HepG2 (cell line): ENCODE data around the gene CAMK2A. TPM values are rescaled to one million over a fixed set of nuclear protein-coding genes. Genes with fewer than 3 reads are reported as not detected.

Experiments
- ATAC-seq: fragments of 200-7000 bp; cut with Tn5 transposase; 3 replicates; pipeline ENCODE4 v1.9.1; 2020; ENCODE audit warnings: mild to moderate bottlenecking, moderate library complexity
- BruUV-seq: library from RNA; stranded (reverse); fragments of 400-500 nt; replicated peaks from 2 replicates; lab custom pipeline; 2021; lab: Mats Ljungman, UMichigan
- CTCF ChIA-PET: fragments of 300-600 bp; formaldehyde crosslinking; extraction: SDS; loops from one replicate; lab custom pipeline; 2021; ENCODE audit warnings: low total read pairs, inconsistent platforms, low intra/inter-chr PET ratio; lab: Yijun Ruan, JAX
- POLR2A ChIA-PET: fragments of 350-600 bp; sonication (Branson Sonifier 250); formaldehyde crosslinking; loops from one replicate; lab custom pipeline; 2020; ENCODE audit warnings: antibody characterized with exemption, inconsistent platforms; lab: Yijun Ruan, JAX
- DNase-seq: peaks from one replicate; pipeline ENCODE4 v3.0.0-alpha.2; 2015; ENCODE audit warnings: low spot score
- FAIRE-seq: peaks from 3 replicates; lab custom pipeline; 2011; peaks lifted over from hg19 to GRCh38; lab: Jason Lieb, UNC
- H2AFZ ChIP-seq: one replicate; pipeline ENCODE4 v1.6.1; 2011; ENCODE audit warnings: low read length, inconsistent platforms
- H3K27ac ChIP-seq: fragments of 300-600 bp; 3 replicates; pipeline ENCODE4 v1.8.0; 2011; ENCODE audit warnings: mixed run types, mild to moderate bottlenecking, mixed read lengths, low read length, inconsistent platforms; ENCODE audit not compliant: insufficient read depth; ENCODE audit errors: extremely low read length
- H3K27me3 ChIP-seq, 2 experiments: fragments of 200-600 bp in 1 of 2; 2 replicates in 1 of 2; 3 replicates in 1 of 2; pipeline versions ENCODE4 v1.6.0 to v1.8.0; 2011; ENCODE audit warnings: low read length in 2 of 2, mild to moderate bottlenecking in 2 of 2, moderate library complexity in 2 of 2, inconsistent platforms in 1 of 2; ENCODE audit not compliant: insufficient read depth in 2 of 2, control insufficient read depth in 1 of 2
- H3K36me3 ChIP-seq, 2 experiments: fragments of 200-600 bp in 1 of 2; replicated peaks in 1 of 2; 2 replicates in 1 of 2; 3 replicates in 1 of 2; pipeline versions ENCODE4 v1.5.1 to v1.8.0; 2011; ENCODE audit warnings: low read length in 2 of 2, inconsistent platforms in 1 of 2; ENCODE audit not compliant: insufficient read depth in 2 of 2, control insufficient read depth in 1 of 2
- H3K4me1 ChIP-seq: 2 replicates; pipeline ENCODE4 v1.5.1; 2012; ENCODE audit warnings: low read length, inconsistent platforms; ENCODE audit not compliant: insufficient read depth
- H3K4me2 ChIP-seq: 2 replicates; pipeline ENCODE4 v1.6.0; 2011; ENCODE audit warnings: low read depth, low read length, inconsistent platforms
- H3K4me3 ChIP-seq, 3 experiments: fragments of 200-600 bp in 1 of 3; sonication (generic), shearing (Covaris generic) in 1 of 3; replicated peaks in 1 of 3; 2 replicates each; pipeline ENCODE4 v1.5.1; 2011 to 2016; ENCODE audit warnings: low read length in 3 of 3, inconsistent platforms in 2 of 3, low read depth in 2 of 3, mild to moderate bottlenecking in 2 of 3, control low read depth in 1 of 3, mixed read lengths in 1 of 3; ENCODE audit not compliant: insufficient read depth in 1 of 3
- H3K79me2 ChIP-seq: one replicate; pipeline ENCODE4 v1.6.1; 2011; ENCODE audit warnings: low read length, inconsistent platforms; ENCODE audit not compliant: insufficient read depth
- H3K9ac ChIP-seq: 2 replicates; pipeline ENCODE4 v1.6.0; 2011; ENCODE audit warnings: mild to moderate bottlenecking, low read depth, low read length, inconsistent platforms; ENCODE audit not compliant: insufficient read depth
- H3K9me3 ChIP-seq: 2 replicates; pipeline ENCODE4 v1.5.1; 2012; ENCODE audit warnings: mild to moderate bottlenecking, low read length
- H4K20me1 ChIP-seq: 2 replicates; pipeline ENCODE4 v1.6.0; 2011; ENCODE audit warnings: inconsistent platforms, mild to moderate bottlenecking, low read length, moderate library complexity; ENCODE audit not compliant: insufficient read depth
- ATF6 ChIP-seq: sonication (generic); formaldehyde crosslinking; conservative IDR thresholded peaks from 2 replicates; pipeline ENCODE4 v1.4.0; 2020; ENCODE audit warnings: missing genetic modification reagents
- KAT8 ChIP-seq: IDR thresholded peaks from 2 replicates; pipeline ENCODE4 v1.6.1; 2016; ENCODE audit warnings: missing genetic modification reagents, missing compliant biosample characterization
- NBN ChIP-seq: fragments of 450-650 bp; conservative IDR thresholded peaks from 2 replicates; pipeline ENCODE4 v1.6.1; 2017
- POLR2G ChIP-seq: fragments of 200-400 bp; formaldehyde crosslinking; IDR thresholded peaks from 2 replicates; pipeline ENCODE4 v1.6.1; 2018; ENCODE audit warnings: mild to moderate bottlenecking, low read depth, low read length, moderate library complexity
- RBFOX2 ChIP-seq: fragments of 200-400 bp; formaldehyde crosslinking; IDR thresholded peaks from 2 replicates; pipeline ENCODE4 v1.6.1; 2017; ENCODE audit warnings: low read depth, mild to moderate bottlenecking, low read length
- SIX1 ChIP-seq: sonication (generic); formaldehyde crosslinking; IDR thresholded peaks from 2 replicates; pipeline ENCODE4 v1.4.0; 2020; ENCODE audit warnings: missing genetic modification reagents, borderline replicate concordance
- SMARCC2 ChIP-seq: fragments of 450-650 bp; IDR thresholded peaks from 2 replicates; pipeline ENCODE4 v1.6.1; 2017; ENCODE audit warnings: antibody characterized with exemption, mild to moderate bottlenecking
- SMYD3 ChIP-seq: sonication (generic); formaldehyde crosslinking; IDR thresholded peaks from 2 replicates; pipeline ENCODE4 v1.8.1; 2023; ENCODE audit warnings: mild to moderate bottlenecking, missing genetic modification reagents
- SNRNP70 ChIP-seq: fragments of 200-400 bp; formaldehyde crosslinking; IDR thresholded peaks from 2 replicates; pipeline ENCODE4 v1.6.1; 2017; ENCODE audit warnings: mild to moderate bottlenecking, low read depth, low read length, moderate library complexity
- ZFP36L1 ChIP-seq: sonication (generic); formaldehyde crosslinking; IDR thresholded peaks from 2 replicates; pipeline ENCODE4 v1.8.0; 2022; ENCODE audit warnings: mild to moderate bottlenecking, missing genetic modification reagents, moderate library complexity
- ZNF780A ChIP-seq: sonication (generic); formaldehyde crosslinking; IDR thresholded peaks from 2 replicates; pipeline ENCODE4 v1.8.0; 2022; ENCODE audit warnings: mild to moderate bottlenecking, missing genetic modification reagents, moderate library complexity
- ZNF816 ChIP-seq: sonication (generic); formaldehyde crosslinking; IDR thresholded peaks from 2 replicates; pipeline ENCODE4 v1.8.0; 2022; ENCODE audit warnings: missing genetic modification reagents, mild to moderate bottlenecking, borderline replicate concordance
- ZNF879 ChIP-seq: sonication (generic); formaldehyde crosslinking; IDR thresholded peaks from 2 replicates; pipeline ENCODE4 v1.8.1; 2023; ENCODE audit warnings: missing genetic modification reagents
- ZSCAN31 ChIP-seq: sonication (generic); formaldehyde crosslinking; IDR thresholded peaks from 2 replicates; pipeline ENCODE4 v1.5.0; 2020; ENCODE audit warnings: low read depth, mild to moderate bottlenecking, missing genetic modification reagents
- WGBS: methylation state at CpG from one replicate; pipeline ENCODE4 v1.1.6; 2017; ENCODE audit warnings: low lambda C conversion rate; 5-methylcytosine and 5-hydroxymethylcytosine counted together
- in situ Hi-C: cut with HindIII; loops from 2 replicates; pipeline ENCODE4 v1.10.0; 2017; ENCODE audit warnings: low pct_unique_long_range_greater_than_20kb; ENCODE audit not compliant: extremely low pct_ligation_motif_present
- intact Hi-C: fragments of 100-400 bp; cut with micrococcal nuclease; formaldehyde crosslinking; loops from one replicate; pipeline ENCODE4 v1.10.0; 2022; ENCODE audit not compliant: unreplicated experiment
- polyA plus RNA-seq, 8 experiments: library from polyadenylated mRNA; depleted of rRNA in 3 of 8; stranded (reverse) in 7 of 8; unstranded in 1 of 8; fragments of >200 nt; fragmentation: Illumina TruSeq in 4 of 8; extraction: Trizol in 4 of 8; gene quantifications; 2 replicates each; pipeline versions ENCODE4 v1.2.1 to v1.2.3, GENCODE V29; 2011 to 2016; ENCODE audit warnings: low read depth in 4 of 8, missing spikeins in 1 of 8, mixed read lengths in 1 of 8; ENCODE audit not compliant: insufficient read depth in 1 of 8
- total RNA-seq, 5 experiments: library from RNA; depleted of rRNA; stranded (reverse); fragments of >200 nt; fragmentation: Illumina TruSeq; extraction: Trizol; gene quantifications; 2 replicates each; pipeline ENCODE4 v1.2.3, GENCODE V29; 2016; ENCODE audit warnings: low read depth in 1 of 5
- TF ChIP-seq, protein P1 (sequence below): IDR thresholded peaks from 2 replicates; pipeline ENCODE4 v1.6.1; 2018; ENCODE audit warnings: missing genetic modification reagents
- TF ChIP-seq, protein P2 (sequence below): sonication (generic); formaldehyde crosslinking; IDR thresholded peaks from 2 replicates; pipeline ENCODE4 v1.4.0; 2020; ENCODE audit warnings: missing genetic modification reagents

Gene CAMK2A
- total and polyA plus RNA-seq, 2 of the 13 experiments (the other 11 are each of a cell fraction or from before 2014, with no cell fraction given), result 0.11 TPM; not detected in 1

DNA sequence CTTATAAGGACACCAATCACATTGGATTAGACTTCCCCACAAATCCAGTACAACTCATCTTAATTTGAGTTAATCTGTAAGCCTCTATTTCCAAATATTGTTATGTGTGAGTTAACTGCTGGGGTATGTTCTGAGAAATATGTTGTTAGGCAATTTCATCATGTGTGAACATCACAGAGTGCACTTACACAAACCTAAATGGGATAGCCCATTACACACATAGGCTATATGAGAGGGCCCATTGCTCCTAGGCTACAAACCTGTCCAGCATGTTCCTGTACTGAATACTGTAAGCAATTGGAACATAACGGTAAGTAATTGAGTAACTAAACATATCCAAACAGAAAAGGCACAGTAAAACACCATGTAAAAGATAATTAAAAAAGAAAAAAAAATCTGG, 32.2 kb upstream of the CAMK2A start:
- H3K4me3 ChIP-seq, result no peak overlapping the region
- ChIA-PET POLR2A (no interaction called here), CTCF (no interaction called here)
- peaks cover 67% of the 10 kb centered on the region for H3K4me1 ChIP-seq
- TF ChIP-seq SNRNP70 (no peak), NBN (no peak), SIX1 (CRISPR knock-in tag) (no peak), ZNF780A (CRISPR knock-in tag) (no peak), RBFOX2 (no peak), SMARCC2 (no peak), KAT8 (no peak), SMYD3 (CRISPR knock-in tag) (no peak)
- TF ChIP-seq, protein P1, sequence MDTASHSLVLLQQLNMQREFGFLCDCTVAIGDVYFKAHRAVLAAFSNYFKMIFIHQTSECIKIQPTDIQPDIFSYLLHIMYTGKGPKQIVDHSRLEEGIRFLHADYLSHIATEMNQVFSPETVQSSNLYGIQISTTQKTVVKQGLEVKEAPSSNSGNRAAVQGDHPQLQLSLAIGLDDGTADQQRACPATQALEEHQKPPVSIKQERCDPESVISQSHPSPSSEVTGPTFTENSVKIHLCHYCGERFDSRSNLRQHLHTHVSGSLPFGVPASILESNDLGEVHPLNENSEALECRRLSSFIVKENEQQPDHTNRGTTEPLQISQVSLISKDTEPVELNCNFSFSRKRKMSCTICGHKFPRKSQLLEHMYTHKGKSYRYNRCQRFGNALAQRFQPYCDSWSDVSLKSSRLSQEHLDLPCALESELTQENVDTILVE (CRISPR knock-in tag), result no peak
- BruUV-seq, result no TSS peak
- DNase-seq, result no peak
- ATAC-seq, result no peak
- H3K9me3 ChIP-seq, result no peaks in the 10 kb centered on the region
- no peaks in the 10 kb centered on the region for H4K20me1 ChIP-seq
- no peak overlapping the region for H3K9ac ChIP-seq
- no peak for FAIRE-seq
- intact Hi-C loops, result no loop called here
- no peak overlapping the region for H2AFZ ChIP-seq
- H3K79me2 ChIP-seq, result no peaks in the 10 kb centered on the region
- H3K27me3 ChIP-seq, result no peaks in the 10 kb centered on the region
- WGBS, result 52% methylated on average over 1 of the region's 1 CpG
- H3K4me2 ChIP-seq, result no peak overlapping the region
- in situ Hi-C loops, result no loop called here
- no peaks in the 10 kb centered on the region for H3K36me3 ChIP-seq
- H3K27ac ChIP-seq, result no peak overlapping the region

DNA sequence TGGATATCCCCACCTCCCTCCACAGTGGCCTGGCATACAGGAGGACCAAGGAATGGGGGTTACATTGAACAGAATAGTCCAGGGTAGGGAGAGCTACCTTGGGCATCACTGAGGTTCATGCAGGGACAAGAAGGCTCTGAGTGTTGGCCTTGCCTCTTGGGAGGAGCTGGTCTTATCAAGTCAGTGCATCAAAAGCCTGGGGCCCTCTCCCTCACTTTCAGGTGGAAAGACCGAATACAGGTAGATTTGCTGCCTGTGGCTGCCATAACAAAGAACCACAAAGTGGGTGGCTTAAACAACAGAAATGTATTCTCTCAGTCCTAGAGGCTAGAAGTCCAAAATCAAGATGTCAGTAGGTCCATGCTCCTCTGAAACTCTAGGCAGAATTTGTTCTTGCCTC, 31.6 kb upstream of the CAMK2A start:
- Histone ChIP-seq H3K9me3 (no peaks in the 10 kb centered on the region), H3K4me2 (no peak overlapping the region), H2AFZ (no peak overlapping the region), H3K27ac (no peak overlapping the region), H3K4me1 (peaks cover 66% of the 10 kb centered on the region), H3K36me3 (no peaks in the 10 kb centered on the region), H3K9ac (no peak overlapping the region), H4K20me1 (no peaks in the 10 kb centered on the region), H3K79me2 (no peaks in the 10 kb centered on the region), H3K27me3 (no peaks in the 10 kb centered on the region), H3K4me3 (no peak overlapping the region)
- no peak for FAIRE-seq
- 64% methylated on average over 1 of the region's 1 CpG for WGBS
- DNase-seq, result no peak
- ATAC-seq, result no peak
- intact Hi-C loops (no loop called here), in situ Hi-C loops (no loop called here)
- BruUV-seq, result no TSS peak
- ChIA-PET POLR2A (no interaction called here), CTCF (no interaction called here)
- TF ChIP-seq ZSCAN31 (CRISPR knock-in tag) (no peak), POLR2G (no peak), ATF6 (CRISPR knock-in tag) (no peak), ZNF879 (no peak), ZNF816 (CRISPR knock-in tag) (no peak), ZFP36L1 (CRISPR knock-in tag) (no peak)
- TF ChIP-seq, protein P2, sequence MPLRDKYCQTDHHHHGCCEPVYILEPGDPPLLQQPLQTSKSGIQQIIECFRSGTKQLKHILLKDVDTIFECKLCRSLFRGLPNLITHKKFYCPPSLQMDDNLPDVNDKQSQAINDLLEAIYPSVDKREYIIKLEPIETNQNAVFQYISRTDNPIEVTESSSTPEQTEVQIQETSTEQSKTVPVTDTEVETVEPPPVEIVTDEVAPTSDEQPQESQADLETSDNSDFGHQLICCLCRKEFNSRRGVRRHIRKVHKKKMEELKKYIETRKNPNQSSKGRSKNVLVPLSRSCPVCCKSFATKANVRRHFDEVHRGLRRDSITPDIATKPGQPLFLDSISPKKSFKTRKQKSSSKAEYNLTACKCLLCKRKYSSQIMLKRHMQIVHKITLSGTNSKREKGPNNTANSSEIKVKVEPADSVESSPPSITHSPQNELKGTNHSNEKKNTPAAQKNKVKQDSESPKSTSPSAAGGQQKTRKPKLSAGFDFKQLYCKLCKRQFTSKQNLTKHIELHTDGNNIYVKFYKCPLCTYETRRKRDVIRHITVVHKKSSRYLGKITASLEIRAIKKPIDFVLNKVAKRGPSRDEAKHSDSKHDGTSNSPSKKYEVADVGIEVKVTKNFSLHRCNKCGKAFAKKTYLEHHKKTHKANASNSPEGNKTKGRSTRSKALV, result no peak
